Activated CD8-positive, alpha-beta T cell treated with anti-CD3 and anti-CD28 coated beads, Interleukin-2, amount 10 ng/mL, durations not matched to agents 7 days and 5 days (primary cell): ENCODE results near the gene CRISPLD2. TPM values are rescaled to one million over a fixed set of nuclear protein-coding genes. Genes with fewer than 3 reads are reported as not detected.

Experiments used
- ATAC-seq: fragments of 150-1000 bp; cut with Tn5 transposase; one replicate; pipeline ENCODE4 v1.10.0; 2021; ENCODE audit warnings: moderate library complexity
- CTCF ChIA-PET: fragments of 350-600 bp; sonication (Branson Sonifier 250); formaldehyde crosslinking; loops from one replicate; lab custom pipeline; 2021; ENCODE audit warnings: antibody characterized with exemption; lab: Charles Lee
- POLR2A ChIA-PET: fragments of 350-600 bp; sonication (Branson Sonifier 250); formaldehyde crosslinking; loops from one replicate; lab custom pipeline; 2021; ENCODE audit warnings: antibody characterized with exemption; lab: Charles Lee
- DNase-seq: peaks from one replicate; pipeline ENCODE4 v3.0.0-alpha.2; 2020
- H3K27ac Mint-ChIP-seq: one replicate; pipeline ENCODE4 v1.8.0; 2021; ENCODE audit warnings: mild to moderate bottlenecking, mixed read lengths
- H3K27me3 Mint-ChIP-seq: one replicate; pipeline ENCODE4 v1.8.0; 2021; ENCODE audit warnings: low read depth, mixed read lengths
- H3K36me3 Mint-ChIP-seq: one replicate; pipeline ENCODE4 v1.8.0; 2021; ENCODE audit warnings: low read depth, mixed read lengths
- H3K4me1 Mint-ChIP-seq: one replicate; pipeline ENCODE4 v1.8.0; 2021; ENCODE audit warnings: low read depth, mixed read lengths
- H3K4me3 Mint-ChIP-seq: one replicate; pipeline ENCODE4 v1.8.0; 2021; ENCODE audit warnings: mild to moderate bottlenecking, mixed read lengths
- H3K9me3 Mint-ChIP-seq: one replicate; pipeline ENCODE4 v1.8.0; 2022; ENCODE audit warnings: mixed read lengths; ENCODE audit not compliant: insufficient read depth
- total RNA-seq, 2 experiments: library from RNA; stranded (reverse); gene quantifications; one replicate each; pipeline ENCODE4 v1.2.3, GENCODE V29; 2021

Gene CRISPLD2
- total RNA-seq, 2 experiments from 2014 or later: not detected

GRCh38 chr16:84898447-84898846, 78.7 kb downstream of the CRISPLD2 start:
- ChIA-PET CTCF (no interaction called here), POLR2A (no interaction called here)
- H3K4me1 Mint-ChIP-seq: peaks cover 6% of the 10 kb centered on the region
- no peak for DNase-seq
- no peaks in the 10 kb centered on the region for H3K9me3 Mint-ChIP-seq
- ATAC-seq: no peak
- no peak overlapping the region for H3K4me3 Mint-ChIP-seq
- no peaks in the 10 kb centered on the region for H3K36me3 Mint-ChIP-seq
- no peak overlapping the region for H3K27ac Mint-ChIP-seq
- H3K27me3 Mint-ChIP-seq: peaks cover 8% of the 10 kb centered on the region

DNA sequence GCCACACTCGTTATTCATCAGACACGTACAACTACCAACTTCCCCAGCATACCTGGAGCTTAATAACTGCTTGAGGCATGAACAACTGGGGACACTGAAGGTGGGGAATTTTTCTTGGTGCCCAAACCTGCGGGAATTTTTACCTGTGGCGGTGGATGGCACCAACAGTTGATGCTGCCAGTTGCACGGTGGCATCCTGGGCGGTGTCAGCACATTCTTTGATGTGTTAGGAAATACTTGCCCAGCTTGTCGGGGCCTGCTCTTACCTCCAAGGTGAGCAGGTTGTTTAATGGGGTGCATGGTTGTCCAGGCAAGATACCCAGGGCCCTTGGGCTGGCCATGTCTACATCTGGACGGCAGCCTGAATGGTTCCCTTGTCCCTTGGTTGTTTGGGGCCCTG, 79.6 kb downstream of the CRISPLD2 start:
- CTCF ChIA-PET: no interaction called here
- POLR2A ChIA-PET: no interaction called here
- DNase-seq (no peak), ATAC-seq (no peak)
- H3K27me3 Mint-ChIP-seq: peaks cover 8% of the 10 kb centered on the region
- H3K4me3 Mint-ChIP-seq: no peak overlapping the region
- no peaks in the 10 kb centered on the region for H3K36me3 Mint-ChIP-seq
- H3K9me3 Mint-ChIP-seq: no peaks in the 10 kb centered on the region
- H3K4me1 Mint-ChIP-seq: peaks cover 6% of the 10 kb centered on the region
- H3K27ac Mint-ChIP-seq: no peak overlapping the region

DNA sequence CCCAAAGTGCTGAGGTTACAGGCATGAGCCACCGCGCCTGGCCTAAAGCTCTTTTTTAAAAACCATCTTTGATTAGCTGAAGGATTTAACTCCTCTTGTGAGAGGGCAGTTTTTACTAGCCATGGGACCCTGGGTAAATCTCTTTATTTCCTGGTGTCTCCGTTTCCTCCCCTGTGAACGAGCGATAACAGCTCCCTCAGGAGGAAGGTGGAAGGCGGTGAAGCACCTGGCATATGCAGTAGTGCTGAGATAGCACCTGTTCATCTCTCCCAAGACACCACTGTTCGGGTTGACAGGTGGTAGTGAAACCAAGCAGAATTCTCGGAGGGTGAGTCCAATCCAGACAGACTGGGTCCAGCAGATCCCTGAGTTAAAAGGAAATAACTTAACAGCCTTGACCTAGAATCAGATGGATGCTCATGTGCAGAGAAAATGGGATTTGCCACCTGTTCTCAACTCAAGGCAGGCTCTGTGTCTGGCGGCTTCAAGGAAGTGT, 86.2 kb downstream of the CRISPLD2 start:
- Mint-ChIP-seq H3K4me3 (no peak overlapping the region), H3K27me3 (no peaks in the 10 kb centered on the region), H3K9me3 (no peaks in the 10 kb centered on the region), H3K4me1 (no peaks in the 10 kb centered on the region), H3K27ac (no peak overlapping the region), H3K36me3 (no peaks in the 10 kb centered on the region)
- no peak for DNase-seq
- ChIA-PET POLR2A (no interaction called here), CTCF (no interaction called here)
- no peak for ATAC-seq

- CTCF ChIA-PET: interaction anchor here (0.9 to 1.4 kb wide), 2 partner anchors 44 to 64 kb away, joined by 3 to 4 read pairs; no protein-coding TSS in a partner anchor
- H3K27ac Mint-ChIP-seq: no peak overlapping the region
- H3K27me3 Mint-ChIP-seq: no peaks in the 10 kb centered on the region
These were observed 87.3 kb downstream of the CRISPLD2 start for GRCh38 chr16:84907051-84907450.

DNA sequence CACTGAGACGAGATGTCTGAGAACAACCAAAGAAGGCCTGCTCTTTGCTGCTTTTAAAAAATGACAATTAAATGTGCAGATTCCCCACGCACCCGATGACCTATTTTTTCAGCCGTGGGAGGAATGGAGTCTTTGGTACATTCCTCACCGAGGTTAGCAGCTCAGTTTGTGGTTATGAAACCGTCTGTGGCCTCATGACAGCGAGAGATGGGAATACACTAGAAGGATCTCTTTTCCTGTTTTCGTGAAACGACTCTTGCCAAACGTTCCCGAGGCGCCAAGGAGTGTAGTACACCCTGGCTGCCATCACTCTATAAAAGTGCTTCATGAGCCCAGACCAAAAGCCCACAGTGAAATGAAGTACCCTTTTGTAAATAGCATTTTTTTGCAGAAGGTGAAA, 87.8 kb downstream of the CRISPLD2 start:
- Mint-ChIP-seq H3K27ac (no peak overlapping the region), H3K27me3 (no peaks in the 10 kb centered on the region)
- no peak for ATAC-seq

More at GRCh38 chr16:84907051-84907450, 87.3 kb downstream of the CRISPLD2 start:
- POLR2A ChIA-PET: no interaction called here
- Mint-ChIP-seq H3K4me1 (no peaks in the 10 kb centered on the region), H3K9me3 (no peaks in the 10 kb centered on the region), H3K36me3 (no peaks in the 10 kb centered on the region), H3K4me3 (no peak overlapping the region)
- DNase-seq: no peak
- ATAC-seq: no peak

GRCh38 chr16:84909476-84910085, 89.8 kb downstream of the CRISPLD2 start:
- Mint-ChIP-seq H3K27me3 (peaks cover 2% of the 10 kb centered on the region), H3K4me1 (no peaks in the 10 kb centered on the region), H3K4me3 (no peak overlapping the region), H3K36me3 (no peaks in the 10 kb centered on the region), H3K9me3 (no peaks in the 10 kb centered on the region), H3K27ac (no peak overlapping the region)
- ChIA-PET CTCF (no interaction called here), POLR2A (no interaction called here)
- DNase-seq (no peak), ATAC-seq (no peak)

More for the DNA sequence above, 87.8 kb downstream of the CRISPLD2 start:
- Mint-ChIP-seq H3K4me3 (no peak overlapping the region), H3K36me3 (no peaks in the 10 kb centered on the region), H3K4me1 (no peaks in the 10 kb centered on the region), H3K9me3 (no peaks in the 10 kb centered on the region)
- no peak for DNase-seq
- CTCF ChIA-PET: interaction anchor here (0.9 to 1.4 kb wide), 2 partner anchors 44 to 63 kb away, joined by 3 to 4 read pairs; no protein-coding TSS in a partner anchor
- POLR2A ChIA-PET: no interaction called here

DNA sequence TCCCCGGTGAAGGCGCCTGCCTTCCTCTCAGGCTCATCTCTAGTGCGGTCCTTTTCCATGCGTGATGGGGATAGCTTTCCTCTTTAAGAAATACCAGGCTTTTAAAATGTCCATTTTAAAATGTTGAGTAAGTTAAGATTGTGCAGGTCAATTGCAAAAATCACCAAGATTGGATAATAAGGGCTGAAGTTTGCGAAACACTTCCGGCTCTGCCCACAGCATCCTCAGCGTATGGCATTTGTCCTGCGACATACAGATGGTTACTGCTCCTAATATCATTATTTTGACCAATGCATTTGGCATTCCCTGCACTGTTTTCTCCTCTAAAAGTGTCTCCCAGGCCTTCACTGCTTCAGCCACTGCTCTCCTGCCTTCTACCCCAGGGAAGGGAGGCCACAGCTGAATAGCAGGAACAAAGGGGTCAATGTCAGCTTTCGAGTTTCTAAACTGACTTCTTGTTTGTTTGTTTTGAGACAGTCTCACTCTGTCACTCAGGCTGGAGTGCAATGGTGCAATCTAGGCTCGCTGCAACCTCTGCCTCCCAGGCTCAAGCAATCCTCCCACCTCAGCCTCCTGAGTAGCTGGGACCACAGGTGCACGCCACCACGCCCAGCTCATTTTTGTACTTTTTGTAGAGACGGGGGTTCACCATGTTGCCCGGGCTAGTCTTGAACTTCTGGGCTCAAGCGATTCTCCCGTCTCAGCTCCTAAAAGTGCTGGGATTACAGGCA, 91.9 kb downstream of the CRISPLD2 start:
- H3K27me3 Mint-ChIP-seq: peaks cover 7% of the 10 kb centered on the region
- no peaks in the 10 kb centered on the region for H3K36me3 Mint-ChIP-seq

GRCh38 chr16:84913315-84913714, 93.5 kb downstream of the CRISPLD2 start:
- Mint-ChIP-seq H3K9me3 (no peaks in the 10 kb centered on the region), H3K4me3 (no peak overlapping the region), H3K27ac (no peak overlapping the region), H3K27me3 (peaks cover 15% of the 10 kb centered on the region), H3K4me1 (no peaks in the 10 kb centered on the region), H3K36me3 (no peaks in the 10 kb centered on the region)
- ChIA-PET POLR2A (no interaction called here), CTCF (interaction anchor here (1.0 to 1.2 kb wide), 3 partner anchors 11 to 159 kb away, joined by 3 to 4 read pairs (median 4); no protein-coding TSS in a partner anchor)
- ATAC-seq (no peak), DNase-seq (no peak)

More for the DNA sequence above, 91.9 kb downstream of the CRISPLD2 start:
- Mint-ChIP-seq H3K9me3 (no peaks in the 10 kb centered on the region), H3K4me3 (no peak overlapping the region), H3K27ac (no peak overlapping the region), H3K4me1 (no peaks in the 10 kb centered on the region)
- CTCF ChIA-PET: interaction anchor here (1.1 kb wide), 1 partner anchor 15 kb away, joined by 3 read pairs; no protein-coding TSS in a partner anchor
- no peak for ATAC-seq
- POLR2A ChIA-PET: no interaction called here
- no peak for DNase-seq

DNA sequence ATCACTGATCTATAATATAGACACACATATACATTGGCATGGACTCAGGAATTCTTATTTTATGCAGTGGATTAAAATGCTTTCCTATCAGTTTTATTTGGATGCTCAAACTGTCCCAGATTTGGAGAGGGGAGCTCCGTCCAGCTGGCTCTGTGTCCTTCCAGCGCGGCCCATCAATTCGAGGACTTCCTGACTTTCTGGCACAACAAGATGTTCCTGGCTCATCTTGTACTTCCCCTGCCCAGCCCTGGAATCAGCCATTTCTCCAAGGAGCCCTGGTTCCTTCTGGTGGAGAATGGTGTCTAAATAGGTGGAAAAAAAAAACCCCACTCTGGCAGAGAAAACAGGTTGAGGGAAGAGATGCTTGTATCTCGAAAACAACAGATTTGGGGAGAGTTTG, 94.5 kb downstream of the CRISPLD2 start:
- H3K9me3 Mint-ChIP-seq: no peaks in the 10 kb centered on the region
- H3K36me3 Mint-ChIP-seq: no peaks in the 10 kb centered on the region
- no peak overlapping the region for H3K4me3 Mint-ChIP-seq
- H3K27ac Mint-ChIP-seq: no peak overlapping the region
- DNase-seq (no peak), ATAC-seq (no peak)
- no peaks in the 10 kb centered on the region for H3K4me1 Mint-ChIP-seq
- ChIA-PET CTCF (no interaction called here), POLR2A (no interaction called here)
- H3K27me3 Mint-ChIP-seq: peaks cover 20% of the 10 kb centered on the region

- Mint-ChIP-seq H3K27ac (no peak overlapping the region), H3K4me1 (no peaks in the 10 kb centered on the region), H3K27me3 (peaks cover 22% of the 10 kb centered on the region), H3K4me3 (no peak overlapping the region), H3K9me3 (no peaks in the 10 kb centered on the region), H3K36me3 (no peaks in the 10 kb centered on the region)
- ATAC-seq: no peak
- no peak for DNase-seq
- ChIA-PET POLR2A (no interaction called here), CTCF (no interaction called here)
These were observed 96.4 kb downstream of the CRISPLD2 start for GRCh38 chr16:84916178-84916577.

DNA sequence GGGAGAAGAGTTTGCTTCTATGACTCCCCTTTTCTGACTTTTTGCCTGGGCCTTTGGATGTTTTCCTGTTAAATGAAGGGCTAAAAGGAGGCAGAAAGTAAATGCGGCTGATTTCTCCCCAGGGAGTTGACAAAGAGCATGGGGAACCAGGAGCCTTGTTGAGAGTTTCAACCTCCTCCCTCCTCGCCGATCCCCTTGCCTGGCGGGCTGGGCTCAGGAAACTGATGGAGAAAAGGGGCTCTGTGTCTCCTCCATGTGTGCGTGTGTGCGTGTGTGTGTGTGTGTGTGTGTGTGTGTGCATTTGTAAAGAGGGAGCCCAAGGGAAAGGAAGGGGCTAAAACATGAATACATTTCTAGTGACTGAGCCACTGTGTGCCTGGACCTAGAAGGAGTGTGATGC, 97.1 kb downstream of the CRISPLD2 start:
- ChIA-PET CTCF (interaction anchor here (1.2 kb wide), 1 partner anchor 35 kb away, joined by 3 read pairs; no protein-coding TSS in a partner anchor), POLR2A (no interaction called here)
- DNase-seq (no peak), ATAC-seq (no peak)
- peaks cover 22% of the 10 kb centered on the region for H3K27me3 Mint-ChIP-seq
- H3K36me3 Mint-ChIP-seq: no peaks in the 10 kb centered on the region
- H3K27ac Mint-ChIP-seq: no peak overlapping the region
- H3K4me1 Mint-ChIP-seq: no peaks in the 10 kb centered on the region
- no peaks in the 10 kb centered on the region for H3K9me3 Mint-ChIP-seq
- H3K4me3 Mint-ChIP-seq: no peak overlapping the region

DNA sequence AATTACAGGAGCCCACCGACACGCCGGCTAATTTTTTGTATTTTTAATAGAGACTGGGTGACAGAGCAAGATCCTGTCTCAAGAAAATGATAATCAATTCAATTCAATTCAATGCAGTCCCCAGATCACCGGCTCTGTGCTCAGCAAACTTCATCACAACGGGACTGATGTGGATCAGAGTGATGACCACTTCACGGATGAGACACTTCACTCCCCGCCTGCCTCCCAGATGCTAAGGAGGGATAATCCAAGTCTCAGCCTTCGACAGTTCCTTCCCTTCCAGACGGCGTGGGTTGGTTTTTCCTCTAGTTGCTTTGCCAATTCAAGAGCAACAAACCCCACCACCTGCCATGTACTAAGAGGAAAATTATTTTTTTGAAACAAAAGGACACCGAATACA, 97.7 kb downstream of the CRISPLD2 start:
- Mint-ChIP-seq H3K36me3 (no peaks in the 10 kb centered on the region), H3K27me3 (peaks cover 22% of the 10 kb centered on the region), H3K4me1 (no peaks in the 10 kb centered on the region), H3K9me3 (no peaks in the 10 kb centered on the region), H3K27ac (no peak overlapping the region), H3K4me3 (no peak overlapping the region)
- ChIA-PET POLR2A (no interaction called here), CTCF (interaction anchor here (1.2 kb wide), 1 partner anchor 35 kb away, joined by 3 read pairs; no protein-coding TSS in a partner anchor)
- DNase-seq: no peak
- no peak for ATAC-seq
